NCI-H1105 (cell line): ENCODE results near the gene ACIN1.
"Not testable (repeated sequence)": the region's sequence is repeated elsewhere in the genome, so short reads cannot be mapped to it uniquely, and the experiment has no call there.

Source experiments
- DNase-seq: peaks from one replicate; lab custom pipeline; 2025; lab: John Stamatoyannopoulos, UW

ACIN1 gene

DNA sequence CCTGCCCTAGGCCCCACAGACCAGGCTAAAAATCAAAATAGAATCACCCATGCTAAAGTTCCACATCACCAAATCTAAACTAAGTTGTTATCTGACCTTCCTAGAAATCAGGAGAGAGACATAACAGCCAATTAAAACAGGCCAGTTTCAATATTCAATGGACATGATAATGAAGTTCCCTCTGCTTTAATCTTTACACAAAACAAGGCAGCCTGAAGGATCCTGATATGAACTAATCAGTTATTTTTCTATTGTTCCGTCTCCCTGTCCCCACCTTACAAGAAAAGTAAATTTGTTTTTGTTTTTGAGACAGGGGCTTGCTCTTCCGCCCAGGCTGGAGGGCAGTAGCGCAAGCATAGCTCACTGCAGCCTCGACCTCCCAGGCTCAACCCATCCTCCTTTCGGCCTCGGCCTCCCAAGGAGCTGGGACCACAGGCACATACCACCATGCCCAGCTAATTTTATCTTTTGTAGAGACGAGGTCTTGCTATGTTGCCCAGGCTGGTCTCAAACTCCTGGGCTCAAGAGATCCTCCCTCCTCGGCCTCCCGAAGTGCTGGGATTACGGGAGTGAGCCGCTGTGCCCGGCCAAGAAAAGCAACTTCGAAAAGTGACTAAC is 29.5 kb upstream of the ACIN1 start:
- DNase-seq: no peak

DNA sequence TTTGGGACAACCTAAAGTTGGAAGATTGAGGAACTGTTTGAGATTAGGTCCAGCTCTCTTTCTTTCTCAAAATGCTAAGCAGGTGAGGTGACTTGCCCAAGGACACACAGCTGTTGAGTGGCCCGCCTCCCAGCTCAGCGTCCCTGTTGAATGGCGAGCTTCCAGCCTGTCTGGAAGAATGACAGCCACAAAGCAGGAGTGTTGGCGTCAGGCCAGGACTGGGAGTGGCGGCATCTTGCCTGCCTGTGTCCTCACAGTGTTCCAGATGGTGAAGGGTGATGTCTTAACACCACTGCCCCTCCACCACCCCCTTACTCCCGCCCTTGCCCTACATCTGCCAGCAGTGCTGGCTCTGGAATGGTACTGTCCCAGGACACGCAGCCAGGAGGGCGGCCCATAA is 28.5 kb upstream of the ACIN1 start:
- no peak for DNase-seq

DNA sequence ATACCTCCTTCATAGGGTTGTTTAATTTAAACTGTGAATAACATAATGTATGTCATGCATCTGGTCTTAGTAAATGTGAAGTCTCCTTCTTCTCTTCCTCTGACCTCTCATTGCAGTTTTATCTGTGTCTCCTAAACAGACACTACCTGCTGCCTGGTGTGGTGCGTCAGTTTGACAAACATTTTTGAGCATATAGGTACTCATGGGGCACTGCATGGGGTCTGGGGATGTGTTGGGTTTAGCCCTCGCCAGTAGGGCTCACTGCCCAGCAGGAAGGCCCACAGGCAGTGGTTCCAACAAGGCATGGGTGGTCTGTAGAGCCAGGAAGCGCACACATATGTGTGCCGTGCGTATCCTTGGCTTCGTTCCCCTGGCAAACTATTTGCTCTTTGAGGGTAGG is 27.1 kb upstream of the ACIN1 start:
- no peak for DNase-seq

DNA sequence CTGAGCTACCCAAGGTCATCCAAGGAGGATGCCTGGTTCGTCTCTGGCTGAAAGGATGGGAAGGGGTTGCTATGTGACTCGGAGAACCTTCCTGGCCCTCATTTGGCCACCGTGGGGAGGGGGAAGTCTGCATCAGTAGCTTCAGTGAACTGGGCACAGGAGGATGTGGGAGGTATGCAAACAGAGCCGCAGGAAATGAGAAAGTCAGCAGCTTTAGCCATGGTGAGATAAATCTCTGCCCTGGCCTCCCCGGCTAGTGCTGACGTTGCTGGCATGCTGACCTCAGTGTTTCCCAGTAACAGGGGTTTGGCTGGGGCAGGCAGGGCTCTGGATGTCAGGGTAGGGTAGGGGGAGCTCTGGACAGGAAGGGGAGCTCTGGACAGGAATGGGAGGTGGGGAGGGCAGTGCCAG is 26.4 kb upstream of the ACIN1 start:
- no peak for DNase-seq

DNA sequence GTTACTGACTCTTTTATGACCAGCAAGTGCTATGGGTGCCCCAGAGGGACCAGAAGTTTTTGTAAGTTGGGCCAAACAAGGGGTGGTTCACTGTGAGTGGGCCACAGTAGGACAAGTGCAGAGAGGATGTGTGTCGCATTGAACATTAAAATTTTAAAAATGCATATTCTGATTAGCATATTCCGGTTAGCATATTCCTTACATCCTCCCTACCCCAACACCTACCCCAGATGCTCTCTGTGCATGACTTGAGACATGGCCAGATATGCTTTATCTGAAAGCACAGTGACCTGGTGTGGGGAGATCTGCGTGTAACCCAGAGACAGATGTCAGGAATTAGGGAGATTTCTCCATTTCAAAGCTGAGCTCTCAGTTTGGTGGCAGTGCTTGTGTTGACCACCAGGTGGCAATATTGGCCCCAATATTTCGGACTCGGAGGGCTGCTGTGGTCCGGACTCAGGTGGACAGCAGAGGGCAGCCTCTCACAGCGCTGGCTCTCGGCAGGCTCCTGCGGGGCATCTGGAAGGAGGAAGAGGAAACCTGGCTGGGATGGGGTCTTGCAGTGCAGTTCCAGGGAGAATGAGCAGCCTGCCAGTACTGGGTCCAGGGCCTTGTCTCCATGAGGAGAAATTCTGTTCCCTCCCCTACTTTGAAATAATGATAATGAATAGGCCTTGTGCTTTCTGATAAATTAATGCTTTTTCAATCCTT is 25.8 kb upstream of the ACIN1 start:
- peak; percentile 78 for DNase-seq

DNA sequence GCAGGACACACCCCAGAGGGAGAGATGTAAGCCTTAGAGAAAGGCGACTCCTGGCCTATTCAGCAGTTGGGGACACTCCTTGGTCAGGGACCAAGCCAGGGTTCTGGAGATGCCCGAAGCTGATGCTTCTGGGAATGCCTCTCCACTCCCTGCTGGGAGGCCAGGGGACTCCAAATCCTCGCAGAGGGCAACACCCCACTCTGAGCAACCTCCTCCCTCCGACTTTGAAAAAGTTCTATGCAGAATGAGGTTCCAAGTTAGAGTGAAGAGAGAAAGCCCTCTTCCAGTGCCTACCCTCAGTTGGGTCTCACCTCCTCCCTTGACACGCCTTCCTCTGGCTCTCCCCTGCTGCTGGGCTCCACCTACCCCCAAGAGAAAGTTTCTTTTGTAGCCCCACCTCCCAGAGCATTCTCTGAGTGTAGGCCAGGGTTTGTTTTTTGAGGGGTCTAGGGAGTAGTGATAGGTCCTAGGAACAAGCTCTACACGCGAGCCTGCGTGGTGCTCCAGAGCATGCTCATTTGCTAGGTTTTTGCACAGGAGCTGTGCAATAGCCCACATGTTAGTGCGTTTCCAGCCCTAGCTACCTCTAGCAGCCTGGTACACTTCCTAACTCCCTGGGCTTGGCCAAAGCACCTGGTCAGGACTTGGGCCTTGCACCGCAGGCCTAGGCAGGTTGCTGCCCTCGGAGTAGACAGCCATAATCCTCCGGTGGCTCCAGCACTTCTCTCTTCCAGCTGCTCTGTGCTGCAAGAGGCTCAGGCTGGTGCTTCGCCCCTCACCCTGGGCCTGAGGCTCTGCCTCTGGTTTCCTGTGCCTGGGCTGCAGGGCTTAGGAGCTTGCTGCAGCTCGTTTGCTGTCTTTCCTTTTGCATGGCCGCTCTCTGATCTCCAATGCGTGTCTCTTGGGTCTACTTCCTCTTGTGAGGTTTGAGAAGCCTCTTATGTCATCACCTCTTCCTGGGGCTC is 24.7 kb upstream of the ACIN1 start:
- DNase-seq: no peak

DNA sequence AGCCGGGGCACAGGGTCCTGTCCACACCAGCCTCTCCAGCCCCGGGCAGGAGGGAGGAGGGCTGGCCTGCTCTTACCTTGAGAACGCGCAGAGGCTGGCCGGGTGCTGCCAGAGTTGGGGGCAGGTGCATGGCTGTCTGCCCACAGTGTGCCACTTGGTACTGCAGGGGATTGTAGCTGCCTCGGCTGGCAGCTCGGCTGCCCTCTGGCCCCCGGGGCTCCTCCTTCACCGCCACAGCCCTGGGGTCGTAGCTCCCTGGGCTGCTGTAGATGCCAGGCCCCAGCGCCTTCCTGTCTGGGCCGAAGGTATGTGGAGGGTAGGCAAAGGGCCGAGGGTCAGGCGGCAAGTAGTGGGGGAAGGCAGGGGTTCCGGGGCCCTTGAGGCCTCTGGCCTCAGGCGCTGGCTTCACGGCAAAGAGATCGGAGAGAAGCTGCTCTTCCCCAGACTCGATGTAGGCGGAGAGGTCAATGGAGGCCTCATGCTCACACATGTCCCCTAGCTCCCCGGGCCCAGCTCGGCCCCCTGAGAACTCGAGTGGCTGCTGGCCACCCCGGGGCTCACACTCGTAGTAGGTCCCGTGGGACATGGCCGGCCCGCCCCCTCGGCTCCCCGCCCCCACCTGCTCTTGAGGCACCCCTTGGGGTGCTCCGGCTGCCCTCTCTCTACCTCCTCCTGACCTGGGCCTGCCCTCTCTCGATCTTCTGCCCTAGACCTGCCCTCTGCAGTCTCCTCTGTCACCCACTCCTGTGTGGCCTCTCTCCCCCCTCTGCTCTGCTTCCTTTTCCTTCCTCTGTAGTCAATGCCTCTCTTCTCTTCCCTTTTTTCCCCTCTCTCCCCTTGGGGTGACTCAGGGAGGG is 23.8 kb upstream of the ACIN1 start, which contains the start of gene CEBPE:
Gene CEBPE, minus strand, starts transcription at position 750 of the 857 bp plus-strand sequence. Its CDS starts 164 bp downstream, at position 586.
- no peak for DNase-seq

DNA sequence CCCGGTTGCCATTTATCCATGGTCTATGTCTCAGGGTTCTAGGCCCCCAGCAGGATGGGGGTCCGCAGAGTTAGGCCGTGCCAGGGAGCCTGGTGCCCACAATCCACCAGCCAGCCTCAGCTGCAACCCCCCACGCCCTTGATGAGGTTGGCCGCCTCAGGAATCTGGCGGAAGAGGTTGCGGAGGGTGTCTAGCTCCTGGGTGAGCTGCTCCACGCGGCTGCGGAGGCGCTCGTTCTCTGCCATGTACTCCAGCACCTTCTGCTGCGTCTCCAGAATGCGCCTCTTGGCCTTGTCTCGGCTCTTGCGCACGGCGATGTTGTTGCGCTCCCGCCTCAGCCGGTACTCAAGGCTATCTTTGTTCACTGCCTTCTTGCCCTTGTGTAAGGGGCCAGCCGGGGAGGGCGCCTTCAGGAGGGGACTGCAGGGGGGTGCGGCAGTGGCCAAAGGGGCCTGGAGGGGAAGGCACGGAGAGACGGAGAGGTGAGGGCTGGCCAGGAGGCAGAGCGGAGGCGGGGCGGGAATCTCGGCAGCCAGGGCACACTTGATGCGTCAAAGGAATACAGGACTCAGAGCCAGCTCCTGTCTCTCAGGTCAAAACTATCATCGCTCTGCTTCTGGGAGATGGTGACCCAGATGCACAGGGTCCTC is 22.6 kb upstream of the ACIN1 start:
- no peak for DNase-seq

DNA sequence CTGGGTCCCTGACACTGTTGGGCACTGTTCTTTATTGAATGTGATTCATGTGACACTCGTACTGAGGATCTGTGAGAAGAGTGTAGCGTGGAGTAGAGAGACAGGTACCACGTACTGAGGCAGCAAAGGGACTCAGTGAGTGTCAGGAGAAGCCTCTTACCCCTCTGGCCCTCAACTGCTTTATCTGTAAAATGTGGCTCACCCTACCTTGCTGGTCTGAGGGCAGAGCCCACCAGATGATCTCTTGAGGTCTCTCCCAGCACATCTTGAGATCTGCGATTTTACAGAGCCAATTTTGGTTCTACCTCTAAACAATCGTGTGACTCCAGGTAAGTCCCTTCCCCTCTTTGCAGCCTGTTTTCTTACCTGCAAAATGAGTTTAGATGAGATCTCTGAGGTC is 21.0 kb upstream of the ACIN1 start:
- no peak for DNase-seq

DNA sequence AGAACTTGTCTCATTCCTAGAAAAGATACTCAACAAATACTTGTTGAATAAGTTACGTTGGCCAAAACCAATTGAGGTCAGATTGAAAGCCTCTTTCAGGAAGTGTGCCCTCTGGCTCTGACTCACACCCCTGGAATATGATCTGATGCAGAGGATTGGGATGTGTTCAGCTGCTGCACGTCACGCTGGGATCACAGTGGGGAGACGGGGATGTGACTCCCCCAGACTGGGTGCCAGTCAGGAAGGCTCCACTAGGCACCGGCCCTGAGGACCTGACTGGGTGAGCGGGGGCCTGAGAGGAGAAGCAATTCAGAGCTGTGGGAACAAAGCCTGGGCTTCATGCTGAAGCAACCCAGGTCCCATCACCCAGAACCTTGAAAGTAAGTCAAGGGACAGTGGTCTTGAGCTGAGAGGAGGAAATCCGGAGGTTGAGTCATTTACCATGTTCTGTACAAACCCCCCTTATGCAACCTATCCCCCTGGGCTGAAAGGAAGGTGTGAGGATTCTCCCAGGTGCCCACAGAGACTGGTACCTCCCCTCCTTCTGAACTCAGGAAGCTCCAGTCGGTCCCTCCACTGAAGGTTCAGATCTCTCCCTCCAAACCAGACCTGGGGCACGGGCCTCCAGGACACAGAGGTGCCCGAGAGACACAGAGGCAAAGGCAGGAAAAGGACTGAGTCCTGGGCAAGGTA is 20.2 kb upstream of the ACIN1 start:
- no peak for DNase-seq

DNA sequence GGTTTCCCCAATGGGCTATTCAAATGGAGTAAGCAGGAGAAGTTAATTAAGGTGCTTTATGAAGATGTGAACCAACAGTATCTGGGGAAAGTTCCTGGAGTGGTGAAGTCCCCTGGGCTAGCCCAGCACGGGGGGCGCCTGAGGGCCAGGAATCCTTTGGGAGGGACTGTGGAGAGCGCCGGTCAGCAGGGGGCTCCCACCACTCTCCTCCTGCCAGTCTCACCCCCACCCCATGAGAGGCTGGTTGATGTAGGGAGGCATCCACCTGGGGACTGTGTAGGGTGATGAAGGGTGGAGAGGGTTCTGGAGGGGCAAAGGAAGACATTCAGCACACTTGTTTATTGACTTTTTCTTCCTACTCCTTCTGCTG is 19.7 kb upstream of the ACIN1 start:
- DNase-seq: no peak

DNA sequence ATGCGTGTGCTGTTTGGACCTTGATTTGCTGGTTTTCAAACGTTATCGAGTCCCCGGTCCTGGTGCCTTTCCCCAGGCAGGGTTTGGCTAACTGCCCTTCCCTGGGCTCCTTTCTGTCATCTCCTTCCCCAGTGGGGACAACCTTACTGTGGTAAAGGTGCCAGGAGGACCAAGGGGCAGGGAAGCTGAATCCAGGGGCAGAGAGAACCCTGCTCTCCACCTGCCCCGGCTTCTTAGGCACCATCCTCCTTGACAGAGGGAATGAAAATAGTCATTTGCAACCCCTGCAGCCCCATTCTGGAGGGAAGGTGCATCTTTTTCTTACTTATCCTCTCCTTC is 19.2 kb upstream of the ACIN1 start:
- DNase-seq: no peak

DNA sequence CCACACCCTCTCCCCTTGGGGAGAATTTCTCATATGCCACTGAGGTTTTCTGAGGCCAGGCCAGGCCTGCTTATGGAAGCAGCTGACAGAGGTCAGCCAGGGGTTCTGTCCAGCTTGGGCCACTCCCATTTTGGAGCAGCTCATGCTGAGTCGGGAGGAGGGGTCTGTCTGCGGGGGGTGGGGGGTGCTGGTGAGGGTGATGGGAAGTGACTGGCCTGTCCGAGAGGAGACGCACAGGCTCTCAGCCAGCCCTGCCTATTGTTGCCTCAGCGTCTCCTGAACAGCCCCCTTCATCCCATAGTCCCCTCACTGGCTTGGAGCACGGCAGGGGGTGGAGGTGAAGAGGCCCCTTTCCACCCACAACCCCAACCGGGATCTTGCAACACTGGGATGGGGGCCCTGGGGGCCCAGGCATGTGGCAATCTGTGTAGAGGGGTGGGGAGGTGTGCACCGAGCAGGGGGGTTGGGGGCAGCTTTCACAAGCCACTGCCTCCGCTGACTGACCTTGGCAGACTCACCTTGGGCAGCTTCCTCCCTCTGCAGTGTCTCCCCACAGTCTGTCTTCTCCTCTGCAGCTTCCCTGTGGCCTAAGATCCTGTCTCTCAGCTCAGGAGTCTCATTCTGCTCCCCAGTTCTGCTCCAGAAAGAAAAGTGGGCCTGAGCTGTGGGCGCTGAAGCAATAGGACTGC is 18.6 kb upstream of the ACIN1 start:
- no peak for DNase-seq

DNA sequence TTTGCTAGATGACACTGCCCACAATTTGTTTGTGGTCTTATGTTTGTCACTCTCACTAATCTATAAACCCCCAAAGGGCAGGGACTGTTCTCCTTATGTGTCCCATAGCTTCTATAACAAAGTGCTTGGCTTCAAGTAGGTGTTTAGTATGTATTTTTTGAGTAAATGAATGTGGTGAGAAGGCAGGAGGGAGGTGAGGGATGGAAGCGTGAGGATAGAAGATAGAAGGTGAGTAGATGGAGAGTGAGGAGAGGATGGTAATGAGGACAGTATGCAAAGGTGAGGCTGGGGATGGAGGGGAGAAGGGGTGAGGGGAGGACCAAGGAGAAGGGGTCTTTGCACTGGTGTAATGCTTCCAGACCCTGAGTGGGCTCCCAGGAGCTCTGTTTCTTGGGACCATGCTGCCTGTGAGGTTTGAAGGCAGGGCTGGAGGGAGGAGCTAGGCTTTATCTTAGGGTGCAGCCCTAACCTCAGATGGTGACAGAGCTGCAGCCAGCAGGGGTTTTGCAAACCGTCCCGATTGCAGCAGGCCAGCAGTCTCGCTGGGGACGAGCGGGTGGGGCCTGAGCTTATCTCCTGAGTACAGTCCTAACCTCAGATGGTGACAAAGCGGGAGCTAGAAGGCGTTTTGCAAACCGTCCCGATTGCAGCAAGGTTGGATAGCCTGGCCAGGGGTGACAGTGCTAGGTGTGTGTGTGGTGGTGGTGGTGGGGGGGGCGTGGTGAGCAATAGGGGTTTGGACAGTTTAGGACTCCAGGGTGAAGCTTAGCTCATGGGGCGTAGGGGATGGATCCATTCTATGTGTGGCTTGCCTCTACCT is 17.6 kb upstream of the ACIN1 start:
- no peak for DNase-seq

DNA sequence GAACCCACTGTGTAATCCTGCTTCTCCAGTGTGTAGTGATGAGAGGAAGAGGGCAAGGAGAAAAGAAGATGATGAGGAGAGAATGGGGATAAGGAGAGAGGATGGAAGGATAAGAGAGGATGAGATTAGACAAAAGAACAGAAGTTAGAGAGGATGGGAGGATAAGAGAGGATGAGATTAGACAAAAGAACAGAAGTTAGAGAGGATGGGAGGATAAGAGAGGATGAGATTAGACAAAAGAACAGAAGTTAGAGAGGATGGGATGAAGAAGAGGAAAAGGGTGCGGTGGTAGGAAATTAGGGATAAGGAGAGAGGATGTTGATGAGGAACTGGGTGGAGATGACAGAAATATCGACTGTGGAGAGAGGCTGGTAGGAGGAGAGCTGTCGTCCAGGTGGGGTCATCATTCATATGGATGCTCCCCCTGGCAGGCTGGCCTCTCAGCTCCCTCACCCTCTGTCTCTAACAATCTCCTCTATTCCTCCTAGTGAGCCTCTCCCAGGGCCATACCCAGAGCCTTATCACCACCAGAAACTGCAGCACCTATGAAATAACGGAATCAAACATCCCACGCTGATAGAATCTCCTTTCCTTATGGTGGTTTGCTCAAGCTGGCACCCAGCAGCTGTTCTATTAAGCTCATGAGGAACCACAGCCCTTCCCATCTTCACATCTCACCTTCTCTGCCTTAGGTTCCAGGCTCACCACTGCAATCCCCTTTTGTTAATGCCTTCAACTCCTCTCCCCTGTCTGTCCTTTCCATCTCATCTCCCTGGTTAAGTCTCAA is 15.8 kb upstream of the ACIN1 start:
- DNase-seq: no peak

DNA sequence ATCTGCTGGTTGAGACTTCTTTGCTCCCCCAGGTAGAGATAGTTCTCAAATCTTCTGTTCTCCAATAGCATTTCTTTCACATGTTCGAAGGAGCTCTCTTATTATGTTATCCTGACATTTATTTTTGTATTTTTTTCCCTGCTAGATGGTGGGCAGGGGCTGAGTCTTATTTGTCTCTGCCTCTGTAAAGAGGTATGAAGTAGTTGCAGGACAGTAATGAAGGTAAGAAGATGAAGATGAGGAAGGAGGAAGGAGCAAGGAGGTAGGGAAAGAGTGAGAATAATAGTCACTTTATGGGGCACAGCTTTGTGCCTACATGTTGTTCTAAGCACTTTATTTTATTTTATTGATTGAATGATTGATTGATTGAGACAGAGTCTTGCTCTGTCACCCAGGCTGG is 14.8 kb upstream of the ACIN1 start:
- DNase-seq: no peak

DNA sequence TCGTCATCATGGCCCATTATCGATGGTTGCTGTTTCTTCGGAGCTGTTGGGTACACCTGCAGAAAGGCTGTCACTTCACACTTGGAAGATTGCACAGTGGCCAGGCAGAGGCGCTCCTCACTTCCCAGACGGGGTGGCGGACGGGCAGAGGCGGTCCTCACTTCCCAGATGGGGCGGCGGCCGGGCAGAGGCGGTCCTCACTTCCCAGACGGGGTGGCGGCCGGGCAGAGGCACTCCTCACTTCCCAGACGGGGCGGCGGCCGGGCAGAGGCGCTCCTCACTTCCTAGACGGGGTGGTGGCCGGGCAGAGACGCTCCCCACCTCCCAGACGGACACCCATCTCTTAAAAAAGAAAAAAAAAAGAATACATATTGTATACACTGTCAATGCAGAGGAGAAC is 13.2 kb upstream of the ACIN1 start:
- not testable (repeated sequence) for DNase-seq

DNA sequence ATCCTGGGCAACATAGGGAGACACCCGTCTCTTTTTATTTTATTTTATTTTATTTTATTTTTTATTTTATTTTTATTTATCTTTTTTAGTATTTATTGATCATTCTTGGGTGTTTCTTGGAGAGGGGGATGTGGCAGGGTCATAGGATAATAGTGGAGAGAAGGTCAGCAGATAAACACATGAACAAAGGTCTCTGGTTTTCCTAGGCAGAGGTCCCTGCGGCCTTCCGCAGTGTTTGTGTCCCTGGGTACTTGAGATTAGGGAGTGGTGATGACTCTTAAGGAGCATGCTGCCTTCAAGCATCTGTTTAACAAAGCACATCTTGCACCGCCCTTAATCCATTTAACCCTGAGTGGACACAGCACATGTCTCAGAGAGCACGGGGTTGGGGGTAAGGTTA is 12.7 kb upstream of the ACIN1 start:
- DNase-seq: not testable (repeated sequence)

DNA sequence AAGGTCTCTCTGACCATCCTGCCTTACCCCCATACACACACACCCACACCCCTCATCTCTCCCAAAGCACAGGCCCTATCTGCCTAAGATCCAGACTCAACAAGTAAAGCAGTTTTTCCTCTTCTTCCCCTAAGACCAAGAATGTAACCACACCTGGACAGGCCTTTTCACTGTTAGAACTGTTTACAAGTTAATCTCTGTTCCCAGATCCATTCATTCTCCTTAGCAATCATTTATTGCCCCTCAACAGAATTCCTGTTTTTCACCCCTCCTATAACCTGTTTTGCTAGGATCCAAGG is 11.8 kb upstream of the ACIN1 start:
- no peak for DNase-seq
